ENCODE results near the gene MAP2K2.
"Not testable (repeated sequence)": the region's sequence is repeated elsewhere in the genome, so short reads cannot be mapped to it uniquely, and the experiment has no call there.

The MAP2K2 gene

DNA sequence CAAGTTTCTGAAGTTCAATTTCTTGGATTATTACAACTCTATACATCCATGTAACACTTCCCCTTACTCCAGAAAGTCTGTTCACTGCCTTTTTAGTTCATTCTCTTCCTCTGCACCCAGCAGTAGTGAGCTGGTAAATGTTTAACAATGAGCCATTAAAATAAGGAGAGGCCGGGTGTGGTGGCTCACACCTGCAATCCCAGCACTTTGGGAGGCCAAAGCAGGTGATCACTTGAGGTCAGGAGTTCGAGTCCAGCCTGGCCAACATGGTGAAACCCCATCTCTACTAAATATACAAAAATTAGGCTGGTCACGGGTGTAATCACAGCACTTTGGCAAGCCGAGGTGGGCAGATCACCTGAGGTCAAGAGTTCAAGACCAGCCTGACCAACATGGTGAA, 3.4 kb upstream of the MAP2K2 start:
- H4K5ac ChIP-seq (ENCODE audit: low read length): not testable (repeated sequence)
- WGBS (ENCODE audit: extremely low coverage, insufficient coverage, low lambda C conversion rate): no CpG with 5 or more reads among the region's 4 CpGs

DNA sequence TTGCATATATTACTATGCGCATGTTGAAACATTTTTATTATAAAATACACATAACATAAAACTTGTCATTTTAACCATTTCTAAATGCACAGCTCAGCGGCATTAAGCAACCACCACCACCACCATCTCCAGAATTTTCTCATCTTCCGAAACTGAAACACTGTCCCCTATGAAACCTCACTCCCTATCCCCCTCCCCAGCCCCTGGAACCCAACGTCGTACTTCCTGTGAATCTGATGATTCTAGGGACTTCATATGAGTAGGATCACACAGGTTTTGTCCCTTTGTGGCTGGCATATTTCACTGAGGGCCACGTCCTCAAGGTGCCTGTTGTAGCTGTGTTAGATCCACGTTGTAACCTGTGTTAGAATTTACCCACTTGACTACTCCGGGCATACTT, 716 bp upstream of the MAP2K2 start:
- no peaks in the 10 kb centered on the region for H3K36me3 ChIP-seq (ENCODE audit: control insufficient read depth, insufficient read depth, low read length)
- peak; percentile 38 for DNase-seq
- WGBS (ENCODE audit: extremely low coverage, insufficient coverage, low lambda C conversion rate): no CpG with 5 or more reads among the region's 8 CpGs

More for the DNA sequence above, 3.4 kb upstream of the MAP2K2 start:
- not testable (repeated sequence) for H2BK15ac ChIP-seq (replicated peaks; ENCODE audit: low read depth); H3K23ac ChIP-seq (ENCODE audit: low read length); H3K4me2 ChIP-seq (ENCODE audit: low read length); H3K36me3 ChIP-seq (ENCODE audit: control insufficient read depth, insufficient read depth, low read length); H3K4ac ChIP-seq (ENCODE audit: low read depth, low read length); H3K79me1 ChIP-seq (ENCODE audit: low read length); H3K4me3 ChIP-seq (ENCODE audit: low read length); H3K18ac ChIP-seq (ENCODE audit: low read length); H2BK120ac ChIP-seq (ENCODE audit: low read depth, low read length); H2BK5ac ChIP-seq (ENCODE audit: low read length); H3K4me1 ChIP-seq (ENCODE audit: control insufficient read depth, low read depth, low read length); H3K9ac ChIP-seq (ENCODE audit: low read length); H3K56ac ChIP-seq (ENCODE audit: low read length); H3K27ac ChIP-seq (ENCODE audit: low read depth, low read length); DNase-seq; H4K8ac ChIP-seq (ENCODE audit: low read depth, low read length); H3K27me3 ChIP-seq (ENCODE audit: insufficient read depth, low read length, poor library complexity); H2AK5ac ChIP-seq (ENCODE audit: low read length)
- H3K79me2 ChIP-seq (ENCODE audit: control insufficient read depth, insufficient read depth, low read length): peaks cover 12% of the 10 kb centered on the region

DNA sequence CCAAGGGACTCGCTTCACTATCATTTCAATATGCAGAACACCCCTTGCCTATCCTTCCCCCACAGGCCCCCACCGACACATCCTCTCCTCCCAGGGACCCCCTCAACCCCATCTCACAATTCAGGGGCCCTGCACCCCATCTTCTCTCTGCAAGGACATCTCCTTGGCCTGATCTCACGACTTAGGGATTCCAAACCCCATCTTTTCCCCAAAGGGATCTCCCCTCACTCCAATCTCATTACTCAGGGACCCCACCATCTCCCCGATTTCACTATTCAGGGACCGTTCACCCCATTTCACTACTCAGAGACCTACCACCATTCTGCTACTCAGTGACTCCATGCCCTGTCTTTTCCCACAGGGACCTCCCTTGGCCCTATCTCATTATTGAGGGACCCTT, 1.4 kb downstream of the MAP2K2 start:
- peak overlapping the region; percentile 37 for H3K4me2 ChIP-seq (ENCODE audit: low read length)
- H4K8ac ChIP-seq (ENCODE audit: low read depth, low read length): no peak overlapping the region
- peak overlapping the region; percentile 97 for H3K9ac ChIP-seq (ENCODE audit: low read length)
- H3K27me3 ChIP-seq (ENCODE audit: insufficient read depth, low read length, poor library complexity): no peaks in the 10 kb centered on the region
- peaks cover 16% of the 10 kb centered on the region for H3K79me2 ChIP-seq (ENCODE audit: control insufficient read depth, insufficient read depth, low read length)
- no peak overlapping the region for H3K4ac ChIP-seq (ENCODE audit: low read depth, low read length)
- no peak overlapping the region for H3K18ac ChIP-seq (ENCODE audit: low read length)
- peaks cover 1% of the 10 kb centered on the region for H3K36me3 ChIP-seq (ENCODE audit: control insufficient read depth, insufficient read depth, low read length)
- H3K4me1 ChIP-seq (ENCODE audit: control insufficient read depth, low read depth, low read length): peaks cover 5% of the 10 kb centered on the region
- H4K5ac ChIP-seq (ENCODE audit: low read length): no peak overlapping the region
- no peak overlapping the region for H3K27ac ChIP-seq (ENCODE audit: low read depth, low read length)
- peak overlapping the region; percentile 98 for H3K56ac ChIP-seq (ENCODE audit: low read length)
- H2BK120ac ChIP-seq (ENCODE audit: low read depth, low read length): no peak overlapping the region
- H2BK5ac ChIP-seq (ENCODE audit: low read length): no peak overlapping the region
- no peak for DNase-seq
- no peak overlapping the region for H2AK5ac ChIP-seq (ENCODE audit: low read length)
- H3K4me3 ChIP-seq (ENCODE audit: low read length): peak overlapping the region; percentile 86
- WGBS (ENCODE audit: extremely low coverage, insufficient coverage, low lambda C conversion rate): no CpG with 5 or more reads among the region's 5 CpGs
- H2BK15ac ChIP-seq (replicated peaks; ENCODE audit: low read depth): no peak overlapping the region
- no peak overlapping the region for H3K23ac ChIP-seq (ENCODE audit: low read length)
- peaks cover 12% of the 10 kb centered on the region for H3K79me1 ChIP-seq (ENCODE audit: low read length)

More for the DNA sequence above, 716 bp upstream of the MAP2K2 start:
- H3K18ac ChIP-seq (ENCODE audit: low read length): peak overlapping the region; percentile 6
- H3K4me2 ChIP-seq (ENCODE audit: low read length): peak overlapping the region; percentile 51
- H3K27me3 ChIP-seq (ENCODE audit: insufficient read depth, low read length, poor library complexity): no peaks in the 10 kb centered on the region
- no peak overlapping the region for H2BK15ac ChIP-seq (replicated peaks; ENCODE audit: low read depth)
- no peak overlapping the region for H2BK5ac ChIP-seq (ENCODE audit: low read length)
- no peak overlapping the region for H3K27ac ChIP-seq (ENCODE audit: low read depth, low read length)
- H3K4me1 ChIP-seq (ENCODE audit: control insufficient read depth, low read depth, low read length): peaks cover 5% of the 10 kb centered on the region
- H3K4ac ChIP-seq (ENCODE audit: low read depth, low read length): no peak overlapping the region
- H3K56ac ChIP-seq (ENCODE audit: low read length): peak overlapping the region; percentile 68
- H3K79me2 ChIP-seq (ENCODE audit: control insufficient read depth, insufficient read depth, low read length): peaks cover 16% of the 10 kb centered on the region
- H3K23ac ChIP-seq (ENCODE audit: low read length): no peak overlapping the region
- H3K9ac ChIP-seq (ENCODE audit: low read length): peak overlapping the region; percentile 88
- H2BK120ac ChIP-seq (ENCODE audit: low read depth, low read length): no peak overlapping the region
- peaks cover 8% of the 10 kb centered on the region for H3K79me1 ChIP-seq (ENCODE audit: low read length)
- H3K4me3 ChIP-seq (ENCODE audit: low read length): no peak overlapping the region
- no peak overlapping the region for H2AK5ac ChIP-seq (ENCODE audit: low read length)
- no peak overlapping the region for H4K5ac ChIP-seq (ENCODE audit: low read length)
- no peak overlapping the region for H4K8ac ChIP-seq (ENCODE audit: low read depth, low read length)

DNA sequence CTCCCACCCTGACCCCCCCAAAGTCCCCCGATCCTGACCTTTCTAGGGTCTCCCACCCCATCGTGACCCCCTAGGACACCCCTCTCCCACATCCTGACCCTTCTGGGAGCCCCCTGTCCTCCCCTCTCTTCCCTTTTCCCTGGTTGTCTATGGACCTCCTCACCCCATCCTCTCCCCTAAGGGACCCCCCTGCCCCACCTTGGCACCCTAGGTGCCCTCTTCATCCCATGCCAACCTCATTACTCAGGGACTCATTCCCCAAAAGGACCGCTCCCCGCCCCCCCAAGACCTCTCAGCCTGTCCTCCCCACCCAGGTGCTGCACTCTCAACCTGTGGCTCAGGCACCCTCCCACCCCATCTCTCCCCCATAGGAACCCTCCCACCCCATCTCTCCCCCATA, 2.1 kb downstream of the MAP2K2 start:
- H3K27ac ChIP-seq (ENCODE audit: low read depth, low read length): no peak overlapping the region
- no peak overlapping the region for H3K18ac ChIP-seq (ENCODE audit: low read length)
- H2AK5ac ChIP-seq (ENCODE audit: low read length): no peak overlapping the region
- no peak overlapping the region for H2BK15ac ChIP-seq (replicated peaks; ENCODE audit: low read depth)
- H4K8ac ChIP-seq (ENCODE audit: low read depth, low read length): no peak overlapping the region
- H3K4me3 ChIP-seq (ENCODE audit: low read length): no peak overlapping the region
- H3K56ac ChIP-seq (ENCODE audit: low read length): no peak overlapping the region
- no peak overlapping the region for H3K23ac ChIP-seq (ENCODE audit: low read length)
- H2BK5ac ChIP-seq (ENCODE audit: low read length): no peak overlapping the region
- no CpG with 5 or more reads among the region's 4 CpGs for WGBS (ENCODE audit: extremely low coverage, insufficient coverage, low lambda C conversion rate)
- H3K4ac ChIP-seq (ENCODE audit: low read depth, low read length): no peak overlapping the region
- no peak overlapping the region for H4K5ac ChIP-seq (ENCODE audit: low read length)
- H3K36me3 ChIP-seq (ENCODE audit: control insufficient read depth, insufficient read depth, low read length): peaks cover 2% of the 10 kb centered on the region
- peaks cover 12% of the 10 kb centered on the region for H3K79me1 ChIP-seq (ENCODE audit: low read length)
- DNase-seq: no peak
- no peak overlapping the region for H3K4me2 ChIP-seq (ENCODE audit: low read length)
- H3K9ac ChIP-seq (ENCODE audit: low read length): no peak overlapping the region
- no peak overlapping the region for H2BK120ac ChIP-seq (ENCODE audit: low read depth, low read length)
- H3K4me1 ChIP-seq (ENCODE audit: control insufficient read depth, low read depth, low read length): peaks cover 5% of the 10 kb centered on the region
- H3K79me2 ChIP-seq (ENCODE audit: control insufficient read depth, insufficient read depth, low read length): peaks cover 16% of the 10 kb centered on the region
- no peaks in the 10 kb centered on the region for H3K27me3 ChIP-seq (ENCODE audit: insufficient read depth, low read length, poor library complexity)

DNA sequence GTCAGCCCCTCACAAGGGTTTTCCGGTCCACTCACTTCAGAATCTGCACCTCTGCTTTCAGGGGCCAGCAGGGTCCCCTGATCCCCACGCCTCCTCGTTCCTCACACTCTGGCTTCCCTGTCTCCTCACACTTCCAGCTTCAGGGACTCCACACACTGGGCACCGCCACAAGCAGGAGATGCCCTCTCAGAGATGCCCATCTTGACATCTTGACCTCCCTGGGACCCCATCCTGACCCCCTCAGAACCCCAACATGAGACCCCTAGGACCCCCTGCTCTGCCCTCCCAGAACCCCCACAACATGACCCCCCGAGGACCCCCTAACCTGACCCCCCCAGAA, 2.7 kb downstream of the MAP2K2 start:
- Histone ChIP-seq H3K4ac (ENCODE audit: low read depth, low read length) (no peak overlapping the region), H3K79me2 (ENCODE audit: control insufficient read depth, insufficient read depth, low read length) (peaks cover 16% of the 10 kb centered on the region), H3K4me3 (ENCODE audit: low read length) (no peak overlapping the region), H3K36me3 (ENCODE audit: control insufficient read depth, insufficient read depth, low read length) (peaks cover 2% of the 10 kb centered on the region), H3K18ac (ENCODE audit: low read length) (no peak overlapping the region), H2BK120ac (ENCODE audit: low read depth, low read length) (no peak overlapping the region), H3K4me2 (ENCODE audit: low read length) (no peak overlapping the region), H3K27me3 (ENCODE audit: insufficient read depth, low read length, poor library complexity) (no peaks in the 10 kb centered on the region), H3K23ac (ENCODE audit: low read length) (no peak overlapping the region), H2BK5ac (ENCODE audit: low read length) (no peak overlapping the region), H3K27ac (ENCODE audit: low read depth, low read length) (no peak overlapping the region), H4K5ac (ENCODE audit: low read length) (no peak overlapping the region), H3K9ac (ENCODE audit: low read length) (no peak overlapping the region), H2AK5ac (ENCODE audit: low read length) (no peak overlapping the region), H3K79me1 (ENCODE audit: low read length) (peaks cover 12% of the 10 kb centered on the region), H2BK15ac (replicated peaks; ENCODE audit: low read depth) (no peak overlapping the region), H4K8ac (ENCODE audit: low read depth, low read length) (no peak overlapping the region), H3K56ac (ENCODE audit: low read length) (no peak overlapping the region), H3K4me1 (ENCODE audit: control insufficient read depth, low read depth, low read length) (peaks cover 5% of the 10 kb centered on the region)
- DNase-seq: no peak
- WGBS (ENCODE audit: extremely low coverage, insufficient coverage, low lambda C conversion rate): no CpG with 5 or more reads among the region's 5 CpGs

DNA sequence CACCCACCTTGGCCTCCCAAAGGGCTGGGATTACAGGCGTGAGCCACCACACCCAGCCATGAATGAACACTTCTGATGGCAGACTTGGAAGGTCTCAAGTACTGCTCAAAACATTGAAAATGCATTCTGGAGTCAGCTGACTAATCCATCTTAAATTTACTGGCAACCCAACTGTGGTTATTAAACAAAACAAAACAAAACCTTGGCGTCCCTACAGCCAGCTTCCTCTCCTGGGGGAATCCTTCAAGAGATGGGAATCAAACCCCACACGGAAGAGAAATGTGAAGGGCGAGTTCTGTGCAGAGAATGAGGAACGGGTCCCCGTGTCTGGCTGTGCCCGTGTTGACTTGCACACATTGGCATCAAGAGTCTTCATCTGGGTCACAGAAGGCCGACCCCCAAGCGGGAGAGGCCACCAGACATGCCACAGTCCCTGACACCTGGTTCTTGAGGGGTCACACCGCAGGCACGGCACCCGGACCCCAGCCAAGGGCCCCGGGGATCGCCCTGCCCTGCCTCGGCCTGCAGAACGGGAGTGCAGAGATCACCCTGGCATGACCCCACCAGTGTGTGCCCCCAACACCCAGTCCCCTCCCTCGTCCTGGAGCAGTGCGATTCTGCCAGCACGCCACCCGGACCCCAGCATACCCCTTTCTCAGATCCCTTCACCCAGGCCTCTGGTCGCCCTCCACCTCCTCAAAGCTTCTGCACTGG, 3.2 kb downstream of the MAP2K2 start:
- Histone ChIP-seq H3K4me2 (ENCODE audit: low read length) (no peak overlapping the region), H2BK120ac (ENCODE audit: low read depth, low read length) (no peak overlapping the region), H3K56ac (ENCODE audit: low read length) (no peak overlapping the region), H3K79me2 (ENCODE audit: control insufficient read depth, insufficient read depth, low read length) (peaks cover 16% of the 10 kb centered on the region), H3K27me3 (ENCODE audit: insufficient read depth, low read length, poor library complexity) (no peaks in the 10 kb centered on the region), H4K8ac (ENCODE audit: low read depth, low read length) (no peak overlapping the region), H3K4me1 (ENCODE audit: control insufficient read depth, low read depth, low read length) (peaks cover 5% of the 10 kb centered on the region), H3K18ac (ENCODE audit: low read length) (no peak overlapping the region), H3K27ac (ENCODE audit: low read depth, low read length) (no peak overlapping the region), H4K5ac (ENCODE audit: low read length) (no peak overlapping the region), H2AK5ac (ENCODE audit: low read length) (no peak overlapping the region), H2BK5ac (ENCODE audit: low read length) (no peak overlapping the region), H3K4me3 (ENCODE audit: low read length) (no peak overlapping the region), H3K9ac (ENCODE audit: low read length) (no peak overlapping the region), H3K4ac (ENCODE audit: low read depth, low read length) (no peak overlapping the region), H2BK15ac (replicated peaks; ENCODE audit: low read depth) (no peak overlapping the region), H3K36me3 (ENCODE audit: control insufficient read depth, insufficient read depth, low read length) (peaks cover 2% of the 10 kb centered on the region), H3K79me1 (ENCODE audit: low read length) (peaks cover 12% of the 10 kb centered on the region), H3K23ac (ENCODE audit: low read length) (no peak overlapping the region)
- no peak for DNase-seq
- no CpG with 5 or more reads among the region's 21 CpGs for WGBS (ENCODE audit: extremely low coverage, insufficient coverage, low lambda C conversion rate)

All from mesendoderm (in vitro differentiated cells).